ENCODE data around the gene EPHA8. TPM values are rescaled to one million over a fixed set of nuclear protein-coding genes. Genes with fewer than 3 reads are reported as not detected.

The EPHA8 gene
- total RNA-seq, 1 experiment from 2014 or later = not detected

GRCh38 chr1:22552021-22552420 is 11.3 kb upstream of the EPHA8 start:
- CTCF ChIA-PET = no interaction called here
- peaks cover 57% of the 10 kb centered on the region for H3K27me3 ChIP-seq (ENCODE audit: insufficient read depth, low read depth)
- no peak for TF ChIP-seq EZH2 (IDR thresholded peaks at IDR 0.05; ENCODE audit: low read depth)
- TF ChIP-seq CTCF (conservative IDR thresholded peaks at IDR 0.05) = no peak

GRCh38 chr1:22553104-22553880 is 10.0 kb upstream of the EPHA8 start:
- ChIA-PET CTCF (no interaction called here), POLR2A (ENCODE audit: unreplicated experiment) (no interaction called here)
- no peak for DNase-seq
- Histone ChIP-seq H3K79me2 (ENCODE audit: low read depth) (no peaks in the 10 kb centered on the region), H2AFZ (no peak overlapping the region), H3K27me3 (ENCODE audit: insufficient read depth, low read depth) (peaks cover 48% of the 10 kb centered on the region), H3K36me3 (ENCODE audit: low read depth) (no peaks in the 10 kb centered on the region), H3K4me2 (no peak overlapping the region), H3K9me3 (ENCODE audit: insufficient read depth, low read depth) (no peaks in the 10 kb centered on the region), H3K4me1 (replicated peaks; ENCODE audit: insufficient read depth) (no peaks in the 10 kb centered on the region), H3F3A (ENCODE audit: insufficient read depth, low read depth) (no peaks in the 10 kb centered on the region), H3K27ac (no peak overlapping the region), H3K4me3 (no peak overlapping the region), H3K9me2 (ENCODE audit: insufficient read depth) (no peaks in the 10 kb centered on the region), H4K20me1 (ENCODE audit: insufficient read depth) (no peaks in the 10 kb centered on the region)
- no peak for TF ChIP-seq EZH2 (IDR thresholded peaks at IDR 0.05; ENCODE audit: low read depth)
- no peak for TF ChIP-seq CTCF (conservative IDR thresholded peaks at IDR 0.05)
- BruUV-seq (replicated peaks) = no TSS peak
- intact Hi-C loops (cut with micrococcal nuclease; ENCODE audit: unreplicated experiment) = no loop called here

More at GRCh38 chr1:22552021-22552420, 11.3 kb upstream of the EPHA8 start:
- Histone ChIP-seq H3F3A (ENCODE audit: insufficient read depth, low read depth) (no peaks in the 10 kb centered on the region), H3K4me3 (no peak overlapping the region), H3K79me2 (ENCODE audit: low read depth) (no peaks in the 10 kb centered on the region), H3K27ac (no peak overlapping the region), H3K9me3 (ENCODE audit: insufficient read depth, low read depth) (no peaks in the 10 kb centered on the region), H4K20me1 (ENCODE audit: insufficient read depth) (no peaks in the 10 kb centered on the region), H3K36me3 (ENCODE audit: low read depth) (no peaks in the 10 kb centered on the region), H3K9me2 (ENCODE audit: insufficient read depth) (no peaks in the 10 kb centered on the region), H2AFZ (no peak overlapping the region), H3K4me1 (replicated peaks; ENCODE audit: insufficient read depth) (no peaks in the 10 kb centered on the region), H3K4me2 (no peak overlapping the region)
- POLR2A ChIA-PET (ENCODE audit: unreplicated experiment) = no interaction called here
- intact Hi-C loops (cut with micrococcal nuclease; ENCODE audit: unreplicated experiment) = no loop called here
- BruUV-seq (replicated peaks) = no TSS peak
- no peak for DNase-seq

GRCh38 chr1:22553991-22554522 is 9.2 kb upstream of the EPHA8 start:
- Histone ChIP-seq H3K27me3 (ENCODE audit: insufficient read depth, low read depth) (peaks cover 46% of the 10 kb centered on the region), H2AFZ (no peak overlapping the region), H3K4me1 (replicated peaks; ENCODE audit: insufficient read depth) (no peaks in the 10 kb centered on the region), H3K4me2 (no peak overlapping the region), H3K27ac (no peak overlapping the region), H3K4me3 (no peak overlapping the region), H3K9me2 (ENCODE audit: insufficient read depth) (no peaks in the 10 kb centered on the region), H3K36me3 (ENCODE audit: low read depth) (no peaks in the 10 kb centered on the region), H3K79me2 (ENCODE audit: low read depth) (no peaks in the 10 kb centered on the region), H3K9me3 (ENCODE audit: insufficient read depth, low read depth) (no peaks in the 10 kb centered on the region), H3F3A (ENCODE audit: insufficient read depth, low read depth) (no peaks in the 10 kb centered on the region), H4K20me1 (ENCODE audit: insufficient read depth) (no peaks in the 10 kb centered on the region)
- intact Hi-C loops (cut with micrococcal nuclease; ENCODE audit: unreplicated experiment) = no loop called here
- TF ChIP-seq EZH2 (IDR thresholded peaks at IDR 0.05; ENCODE audit: low read depth) (no peak), CTCF (conservative IDR thresholded peaks at IDR 0.05) (no peak)
- no TSS peak for BruUV-seq (replicated peaks)
- DNase-seq = no peak
- POLR2A ChIA-PET (ENCODE audit: unreplicated experiment) = no interaction called here
- CTCF ChIA-PET = no interaction called here
